Natural killer cell treated with Interleukin-12 subunit alpha and Interleukin-12 subunit beta and Interleukin-15 and Interleukin-18, amount 100 ng/mL, for 72 hours (primary cell): ENCODE results near the gene ITGAD. TPM values are rescaled to one million over a fixed set of nuclear protein-coding genes. Genes with fewer than 3 reads are reported as not detected.

Source experiments
- total RNA-seq, 2 donors: library from RNA; stranded (reverse); gene quantifications; one replicate each; pipeline ENCODE4 v1.2.3, GENCODE V29; 2022

The ITGAD gene
- total RNA-seq, 2 donors from 2014 or later: 0.47 TPM; not detected in 1

Other genes starting within 250 kb of the ITGAD start
- 1 to 10 TPM in 1 of 2 donors, not detected in 1; 1.5 TPM for gene PRSS36, start 243.3 kb upstream of the ITGAD start, total RNA-seq
- 100 to 1,000 TPM; 625 to 840 TPM for gene FUS, start 213.2 kb upstream of the ITGAD start, total RNA-seq
- 10 to 100 TPM; 23.1 to 29.8 TPM for gene PYCARD, start 190.6 kb upstream of the ITGAD start, total RNA-seq
- under 1 TPM in 1 of 2 donors, not detected in 1; 0.06 TPM for gene TRIM72, start 179.2 kb upstream of the ITGAD start, total RNA-seq
- not detected for gene PYDC1, start 176.2 kb upstream of the ITGAD start, total RNA-seq
- 10 to 100 TPM; 63.9 to 77.8 TPM for gene ITGAM, start 133.4 kb upstream of the ITGAD start, total RNA-seq
- gene ITGAX, start 38.2 kb upstream of the ITGAD start, total RNA-seq: 100 to 1,000 TPM in 1 of 2 donors, 10 to 100 TPM in 1; 62.1 to 124 TPM
- gene COX6A2, start 35.0 kb downstream of the ITGAD start, total RNA-seq: not detected
- under 1 TPM in 1 of 2 donors, not detected in 1; 0.17 TPM for gene ZNF843, start 49.5 kb downstream of the ITGAD start, total RNA-seq
- 10 to 100 TPM; 31.6 to 36.0 TPM for gene ARMC5, start 66.2 kb downstream of the ITGAD start, total RNA-seq
- gene TGFB1I1, start 78.8 kb downstream of the ITGAD start, total RNA-seq: under 1 TPM; 0.55 to 0.75 TPM
- gene SLC5A2, start 89.8 kb downstream of the ITGAD start, total RNA-seq: not detected
- 10 to 100 TPM; 42.1 to 48.5 TPM for gene RUSF1, start 115.1 kb downstream of the ITGAD start, total RNA-seq
- gene AHSP, start 134.6 kb downstream of the ITGAD start, total RNA-seq: not detected